Measurements from ENCODE around the gene LGALS9. TPM values are rescaled to one million over a fixed set of nuclear protein-coding genes. Genes with fewer than 3 reads are reported as not detected.
"Not testable (repeated sequence)": the region's sequence is repeated elsewhere in the genome, so short reads cannot be mapped to it uniquely, and the experiment has no call there.

Gene LGALS9
- total and polyA plus RNA-seq, 2 experiments from 2014 or later: 3.1 to 14.1 TPM

GRCh38 chr17:27640790-27641189 is 9.8 kb downstream of the LGALS9 start:
- no peak overlapping the region for H2AFZ ChIP-seq
- no peak overlapping the region for H3K4me3 ChIP-seq
- H3K9me3 ChIP-seq (ENCODE audit: low read depth): no peaks in the 10 kb centered on the region
- DNase-seq (ENCODE audit: low spot score): no peak
- 75% methylated on average over 4 of the region's 4 CpGs for WGBS (ENCODE audit: low lambda C conversion rate, missing lambda C conversion rate)
- H3K4me2 ChIP-seq: no peak overlapping the region
- H3K79me2 ChIP-seq: no peaks in the 10 kb centered on the region
- H3K27ac ChIP-seq: no peak overlapping the region
- no peaks in the 10 kb centered on the region for H3K9me2 ChIP-seq (replicated peaks; ENCODE audit: insufficient read depth)
- H3K36me3 ChIP-seq (replicated peaks; ENCODE audit: insufficient read depth, low read depth): no peaks in the 10 kb centered on the region
- TF ChIP-seq EZH2phosphoT487 (IDR thresholded peaks at IDR 0.05; ENCODE audit: low read depth, severe bottlenecking, unreplicated experiment) (no peak), EZH2 (IDR thresholded peaks at IDR 0.05; ENCODE audit: borderline replicate concordance) (no peak)
- TF ChIP-seq, protein P1, sequence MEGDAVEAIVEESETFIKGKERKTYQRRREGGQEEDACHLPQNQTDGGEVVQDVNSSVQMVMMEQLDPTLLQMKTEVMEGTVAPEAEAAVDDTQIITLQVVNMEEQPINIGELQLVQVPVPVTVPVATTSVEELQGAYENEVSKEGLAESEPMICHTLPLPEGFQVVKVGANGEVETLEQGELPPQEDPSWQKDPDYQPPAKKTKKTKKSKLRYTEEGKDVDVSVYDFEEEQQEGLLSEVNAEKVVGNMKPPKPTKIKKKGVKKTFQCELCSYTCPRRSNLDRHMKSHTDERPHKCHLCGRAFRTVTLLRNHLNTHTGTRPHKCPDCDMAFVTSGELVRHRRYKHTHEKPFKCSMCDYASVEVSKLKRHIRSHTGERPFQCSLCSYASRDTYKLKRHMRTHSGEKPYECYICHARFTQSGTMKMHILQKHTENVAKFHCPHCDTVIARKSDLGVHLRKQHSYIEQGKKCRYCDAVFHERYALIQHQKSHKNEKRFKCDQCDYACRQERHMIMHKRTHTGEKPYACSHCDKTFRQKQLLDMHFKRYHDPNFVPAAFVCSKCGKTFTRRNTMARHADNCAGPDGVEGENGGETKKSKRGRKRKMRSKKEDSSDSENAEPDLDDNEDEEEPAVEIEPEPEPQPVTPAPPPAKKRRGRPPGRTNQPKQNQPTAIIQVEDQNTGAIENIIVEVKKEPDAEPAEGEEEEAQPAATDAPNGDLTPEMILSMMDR (IDR thresholded peaks at IDR 0.05; ENCODE audit: poor library complexity): no peak
- no peaks in the 10 kb centered on the region for H3K27me3 ChIP-seq
- H4K20me1 ChIP-seq (ENCODE audit: insufficient read depth, poor library complexity, severe bottlenecking): no peaks in the 10 kb centered on the region
- no peaks in the 10 kb centered on the region for H3K4me1 ChIP-seq (ENCODE audit: insufficient read depth)

DNA sequence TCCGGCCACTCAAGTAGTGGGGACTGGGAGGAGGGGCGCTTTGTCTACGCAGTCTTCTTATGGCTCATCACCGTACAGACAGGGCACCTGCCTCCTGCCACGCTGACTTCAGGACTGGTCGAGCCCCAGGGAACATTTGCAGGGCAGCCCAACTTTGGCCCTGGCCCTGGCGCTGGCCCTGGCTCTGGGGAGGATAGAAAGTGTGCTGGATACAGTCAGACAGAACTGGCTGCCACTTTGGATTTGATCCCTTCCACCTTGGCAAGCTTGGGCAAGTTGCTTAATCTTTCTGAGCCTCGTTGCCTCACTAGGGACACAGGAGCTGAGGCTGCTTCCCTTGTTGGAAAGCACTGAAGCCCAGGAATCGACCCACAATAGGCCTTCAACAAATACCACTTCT is 13.6 kb downstream of the LGALS9 start:
- Histone ChIP-seq H3K9me2 (replicated peaks; ENCODE audit: insufficient read depth) (no peaks in the 10 kb centered on the region), H3K27ac (no peak overlapping the region), H3K4me3 (no peak overlapping the region)

GRCh38 chr17:27645621-27646020 is 14.6 kb downstream of the LGALS9 start:
- not testable (repeated sequence) for H3K36me3 ChIP-seq (replicated peaks; ENCODE audit: insufficient read depth, low read depth); H3K27ac ChIP-seq; H3K9me2 ChIP-seq (replicated peaks; ENCODE audit: insufficient read depth); H3K79me2 ChIP-seq; H3K9me3 ChIP-seq (ENCODE audit: low read depth); H3K4me2 ChIP-seq; DNase-seq (ENCODE audit: low spot score); H3K27me3 ChIP-seq; H3K4me3 ChIP-seq; H3K4me1 ChIP-seq (ENCODE audit: insufficient read depth); H4K20me1 ChIP-seq (ENCODE audit: insufficient read depth, poor library complexity, severe bottlenecking); H2AFZ ChIP-seq
- WGBS (ENCODE audit: low lambda C conversion rate, missing lambda C conversion rate): 79% methylated on average over 3 of the region's 10 CpGs

More for the DNA sequence above, 13.6 kb downstream of the LGALS9 start:
- no peak for TF ChIP-seq EZH2phosphoT487 (IDR thresholded peaks at IDR 0.05; ENCODE audit: low read depth, severe bottlenecking, unreplicated experiment)
- TF ChIP-seq, protein P1 (IDR thresholded peaks at IDR 0.05; ENCODE audit: poor library complexity): no peak
- no peak for TF ChIP-seq EZH2 (IDR thresholded peaks at IDR 0.05; ENCODE audit: borderline replicate concordance)
- WGBS (ENCODE audit: low lambda C conversion rate, missing lambda C conversion rate): 85% methylated on average over 9 of the region's 9 CpGs
- H3K4me2 ChIP-seq: no peak overlapping the region
- no peaks in the 10 kb centered on the region for H3K79me2 ChIP-seq
- H3K4me1 ChIP-seq (ENCODE audit: insufficient read depth): no peaks in the 10 kb centered on the region
- no peak overlapping the region for H2AFZ ChIP-seq
- H3K27me3 ChIP-seq: no peaks in the 10 kb centered on the region
- H3K9me3 ChIP-seq (ENCODE audit: low read depth): no peaks in the 10 kb centered on the region
- H3K36me3 ChIP-seq (replicated peaks; ENCODE audit: insufficient read depth, low read depth): no peaks in the 10 kb centered on the region
- no peak for DNase-seq (ENCODE audit: low spot score)
- no peaks in the 10 kb centered on the region for H4K20me1 ChIP-seq (ENCODE audit: insufficient read depth, poor library complexity, severe bottlenecking)

DNA sequence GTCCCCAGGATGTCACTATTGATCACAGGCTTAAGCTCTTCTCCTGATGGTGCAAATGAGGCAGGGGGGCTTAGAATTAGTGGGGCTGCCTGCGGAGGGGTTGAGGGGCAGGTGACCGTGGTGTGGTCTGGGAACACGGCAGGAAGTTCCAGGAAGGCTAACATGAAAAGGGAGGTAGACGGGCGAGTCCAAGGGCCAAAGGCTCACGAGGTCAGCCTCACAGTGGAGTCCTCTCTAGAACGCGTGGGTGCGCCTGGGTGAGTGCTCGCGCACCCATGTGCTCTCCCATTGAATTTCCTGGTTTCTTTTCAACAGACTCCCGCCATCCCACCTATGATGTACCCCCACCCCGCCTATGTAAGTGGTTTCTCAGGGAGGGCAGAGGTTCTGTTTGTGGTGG is 15.2 kb downstream of the LGALS9 start:
- Histone ChIP-seq H3K27me3 (no peaks in the 10 kb centered on the region), H2AFZ (no peak overlapping the region), H3K79me2 (no peaks in the 10 kb centered on the region), H3K4me2 (no peak overlapping the region), H3K9me2 (replicated peaks; ENCODE audit: insufficient read depth) (no peaks in the 10 kb centered on the region), H3K4me1 (ENCODE audit: insufficient read depth) (no peaks in the 10 kb centered on the region), H3K27ac (no peak overlapping the region), H3K36me3 (replicated peaks; ENCODE audit: insufficient read depth, low read depth) (no peaks in the 10 kb centered on the region), H4K20me1 (ENCODE audit: insufficient read depth, poor library complexity, severe bottlenecking) (no peaks in the 10 kb centered on the region), H3K4me3 (no peak overlapping the region), H3K9me3 (ENCODE audit: low read depth) (no peaks in the 10 kb centered on the region)
- 97% methylated on average over 13 of the region's 13 CpGs for WGBS (ENCODE audit: low lambda C conversion rate, missing lambda C conversion rate)
- TF ChIP-seq EZH2 (IDR thresholded peaks at IDR 0.05; ENCODE audit: borderline replicate concordance) (no peak), EZH2phosphoT487 (IDR thresholded peaks at IDR 0.05; ENCODE audit: low read depth, severe bottlenecking, unreplicated experiment) (no peak)
- TF ChIP-seq, protein P1 (IDR thresholded peaks at IDR 0.05; ENCODE audit: poor library complexity): no peak
- DNase-seq (ENCODE audit: low spot score): no peak
